B cell (primary cell): ENCODE measurements around the gene SIGLEC5.

Source experiments
- CTCF ChIP-seq: fragments of 200-600 bp; IDR thresholded peaks from one replicate; pipeline ENCODE4 v1.8.0; 2022; ENCODE audit warnings: antibody characterized with exemption, mild to moderate bottlenecking
- EZH2 ChIP-seq: IDR thresholded peaks from 2 replicates; pipeline ENCODE4 v1.6.1; 2012; ENCODE audit warnings: borderline replicate concordance, low read depth, mild to moderate bottlenecking, moderate library complexity, low read length; ENCODE audit not compliant: insufficient read depth, poor library complexity, severe bottlenecking

GRCh38 chr19:51589511-51589910 lies 40.7 kb downstream of the SIGLEC5 start:
- TF ChIP-seq CTCF: no peak
- TF ChIP-seq EZH2: no peak
